HepG2 (cell line): ENCODE measurements around the gene NEIL3. TPM values are rescaled to one million over a fixed set of nuclear protein-coding genes. Genes with fewer than 3 reads are reported as not detected.

Experiments
- ATAC-seq: fragments of 200-7000 bp; cut with Tn5 transposase; 3 replicates; pipeline ENCODE4 v1.9.1; 2020; ENCODE audit warnings: mild to moderate bottlenecking, moderate library complexity
- BruUV-seq: library from RNA; stranded (reverse); fragments of 400-500 nt; replicated peaks from 2 replicates; lab custom pipeline; 2021; lab: Mats Ljungman, UMichigan
- CTCF ChIA-PET: fragments of 300-600 bp; formaldehyde crosslinking; extraction: SDS; loops from one replicate; lab custom pipeline; 2021; ENCODE audit warnings: low total read pairs, inconsistent platforms, low intra/inter-chr PET ratio; lab: Yijun Ruan, JAX
- POLR2A ChIA-PET: fragments of 350-600 bp; sonication (Branson Sonifier 250); formaldehyde crosslinking; loops from one replicate; lab custom pipeline; 2020; ENCODE audit warnings: antibody characterized with exemption, inconsistent platforms; lab: Yijun Ruan, JAX
- DNase-seq: peaks from one replicate; pipeline ENCODE4 v3.0.0-alpha.2; 2015; ENCODE audit warnings: low spot score
- FAIRE-seq: peaks from 3 replicates; lab custom pipeline; 2011; peaks lifted over from hg19 to GRCh38; lab: Jason Lieb, UNC
- H2AFZ ChIP-seq: one replicate; pipeline ENCODE4 v1.6.1; 2011; ENCODE audit warnings: low read length, inconsistent platforms
- H3K27ac ChIP-seq: fragments of 300-600 bp; 3 replicates; pipeline ENCODE4 v1.8.0; 2011; ENCODE audit warnings: mixed run types, mild to moderate bottlenecking, mixed read lengths, low read length, inconsistent platforms; ENCODE audit not compliant: insufficient read depth; ENCODE audit errors: extremely low read length
- H3K27me3 ChIP-seq, 2 experiments: fragments of 200-600 bp in 1 of 2; 2 replicates in 1 of 2; 3 replicates in 1 of 2; pipeline versions ENCODE4 v1.6.0 to v1.8.0; 2011; ENCODE audit warnings: low read length in 2 of 2, mild to moderate bottlenecking in 2 of 2, moderate library complexity in 2 of 2, inconsistent platforms in 1 of 2; ENCODE audit not compliant: insufficient read depth in 2 of 2, control insufficient read depth in 1 of 2
- H3K36me3 ChIP-seq, 2 experiments: fragments of 200-600 bp in 1 of 2; replicated peaks in 1 of 2; 2 replicates in 1 of 2; 3 replicates in 1 of 2; pipeline versions ENCODE4 v1.5.1 to v1.8.0; 2011; ENCODE audit warnings: low read length in 2 of 2, inconsistent platforms in 1 of 2; ENCODE audit not compliant: insufficient read depth in 2 of 2, control insufficient read depth in 1 of 2
- H3K4me1 ChIP-seq: 2 replicates; pipeline ENCODE4 v1.5.1; 2012; ENCODE audit warnings: low read length, inconsistent platforms; ENCODE audit not compliant: insufficient read depth
- H3K4me2 ChIP-seq: 2 replicates; pipeline ENCODE4 v1.6.0; 2011; ENCODE audit warnings: low read depth, low read length, inconsistent platforms
- H3K4me3 ChIP-seq, 3 experiments: fragments of 200-600 bp in 1 of 3; sonication (generic), shearing (Covaris generic) in 1 of 3; replicated peaks in 1 of 3; 2 replicates each; pipeline ENCODE4 v1.5.1; 2011 to 2016; ENCODE audit warnings: low read length in 3 of 3, inconsistent platforms in 2 of 3, low read depth in 2 of 3, mild to moderate bottlenecking in 2 of 3, control low read depth in 1 of 3, mixed read lengths in 1 of 3; ENCODE audit not compliant: insufficient read depth in 1 of 3
- H3K79me2 ChIP-seq: one replicate; pipeline ENCODE4 v1.6.1; 2011; ENCODE audit warnings: low read length, inconsistent platforms; ENCODE audit not compliant: insufficient read depth
- H3K9ac ChIP-seq: 2 replicates; pipeline ENCODE4 v1.6.0; 2011; ENCODE audit warnings: mild to moderate bottlenecking, low read depth, low read length, inconsistent platforms; ENCODE audit not compliant: insufficient read depth
- H3K9me3 ChIP-seq: 2 replicates; pipeline ENCODE4 v1.5.1; 2012; ENCODE audit warnings: mild to moderate bottlenecking, low read length
- H4K20me1 ChIP-seq: 2 replicates; pipeline ENCODE4 v1.6.0; 2011; ENCODE audit warnings: inconsistent platforms, mild to moderate bottlenecking, low read length, moderate library complexity; ENCODE audit not compliant: insufficient read depth
- HIC2 ChIP-seq: sonication (generic); formaldehyde crosslinking; IDR thresholded peaks from 2 replicates; pipeline ENCODE4 v1.9.0; 2022; ENCODE audit warnings: low read depth, missing genetic modification reagents
- HMGXB4 ChIP-seq, 2 experiments: sonication (generic) in 1 of 2; formaldehyde crosslinking in 1 of 2; IDR thresholded peaks; 2 replicates each; pipeline versions ENCODE4 v1.4.0 to v1.6.1; 2018 to 2020; ENCODE audit warnings: missing genetic modification reagents in 2 of 2, borderline replicate concordance in 1 of 2, low read depth in 1 of 2, mild to moderate bottlenecking in 1 of 2, missing biosample characterization in 1 of 2
- HOXA7 ChIP-seq: sonication (generic); formaldehyde crosslinking; IDR thresholded peaks from 2 replicates; pipeline ENCODE4 v1.8.1; 2022; ENCODE audit warnings: mild to moderate bottlenecking, missing genetic modification reagents, moderate library complexity
- MYPOP ChIP-seq: sonication (generic); formaldehyde crosslinking; IDR thresholded peaks from 2 replicates; pipeline ENCODE4 v1.8.1; 2023; ENCODE audit warnings: mild to moderate bottlenecking, moderate library complexity, missing genetic modification reagents
- SIN3B ChIP-seq: fragments of 150-350 bp; IDR thresholded peaks from 2 replicates; pipeline ENCODE4 v1.6.1; 2014; ENCODE audit warnings: low read length
- THAP7 ChIP-seq: sonication (generic); formaldehyde crosslinking; IDR thresholded peaks from 2 replicates; pipeline ENCODE4 v1.8.1; 2023; ENCODE audit warnings: mild to moderate bottlenecking, missing genetic modification reagents
- ZBTB38 ChIP-seq: sonication (generic); formaldehyde crosslinking; IDR thresholded peaks from 2 replicates; pipeline ENCODE4 v1.5.1; 2020; ENCODE audit warnings: mild to moderate bottlenecking, missing genetic modification reagents
- ZNF569 ChIP-seq: sonication (generic); formaldehyde crosslinking; IDR thresholded peaks from 2 replicates; pipeline ENCODE4 v1.5.0; 2020; ENCODE audit warnings: mild to moderate bottlenecking, missing genetic modification reagents, moderate library complexity, borderline replicate concordance
- ZSCAN31 ChIP-seq: sonication (generic); formaldehyde crosslinking; IDR thresholded peaks from 2 replicates; pipeline ENCODE4 v1.5.0; 2020; ENCODE audit warnings: low read depth, mild to moderate bottlenecking, missing genetic modification reagents
- WGBS: methylation state at CpG from one replicate; pipeline ENCODE4 v1.1.6; 2017; ENCODE audit warnings: low lambda C conversion rate; 5-methylcytosine and 5-hydroxymethylcytosine counted together
- in situ Hi-C: cut with HindIII; loops from 2 replicates; pipeline ENCODE4 v1.10.0; 2017; ENCODE audit warnings: low pct_unique_long_range_greater_than_20kb; ENCODE audit not compliant: extremely low pct_ligation_motif_present
- intact Hi-C: fragments of 100-400 bp; cut with micrococcal nuclease; formaldehyde crosslinking; loops from one replicate; pipeline ENCODE4 v1.10.0; 2022; ENCODE audit not compliant: unreplicated experiment
- polyA plus RNA-seq, 8 experiments: library from polyadenylated mRNA; depleted of rRNA in 3 of 8; stranded (reverse) in 7 of 8; unstranded in 1 of 8; fragments of >200 nt; fragmentation: Illumina TruSeq in 4 of 8; extraction: Trizol in 4 of 8; gene quantifications; 2 replicates each; pipeline versions ENCODE4 v1.2.1 to v1.2.3, GENCODE V29; 2011 to 2016; ENCODE audit warnings: low read depth in 4 of 8, missing spikeins in 1 of 8, mixed read lengths in 1 of 8; ENCODE audit not compliant: insufficient read depth in 1 of 8
- total RNA-seq, 5 experiments: library from RNA; depleted of rRNA; stranded (reverse); fragments of >200 nt; fragmentation: Illumina TruSeq; extraction: Trizol; gene quantifications; 2 replicates each; pipeline ENCODE4 v1.2.3, GENCODE V29; 2016; ENCODE audit warnings: low read depth in 1 of 5

The NEIL3 gene
- total and polyA plus RNA-seq, 2 of the 13 experiments (the other 11 are each of a cell fraction or from before 2014, with no cell fraction given): 3.5 to 8.4 TPM

GRCh38 chr4:177404986-177405385 lies 95.3 kb downstream of the NEIL3 start:
- Histone ChIP-seq H4K20me1 (no peaks in the 10 kb centered on the region), H3K4me1 (no peaks in the 10 kb centered on the region), H3K4me3 (no peak overlapping the region), H3K9me3 (no peaks in the 10 kb centered on the region), H2AFZ (no peak overlapping the region), H3K27me3 (no peaks in the 10 kb centered on the region), H3K36me3 (no peaks in the 10 kb centered on the region), H3K79me2 (no peaks in the 10 kb centered on the region), H3K4me2 (no peak overlapping the region), H3K9ac (no peak overlapping the region), H3K27ac (no peak overlapping the region)
- intact Hi-C loops (no loop called here), in situ Hi-C loops (no loop called here)
- DNase-seq: no peak
- ChIA-PET POLR2A (no interaction called here), CTCF (no interaction called here)
- FAIRE-seq: no peak
- ATAC-seq: no peak
- WGBS: 33% methylated on average over 4 of the region's 4 CpGs
- TF ChIP-seq HOXA7 (no peak), HIC2 (CRISPR knock-in tag) (no peak), ZNF569 (no peak), ZBTB38 (no peak), THAP7 (CRISPR knock-in tag) (no peak), ZSCAN31 (CRISPR knock-in tag) (no peak), MYPOP (CRISPR knock-in tag) (no peak), SIN3B (no peak), HMGXB4 (CRISPR knock-in tag; IDR thresholded peaks at IDR 0.05; ENCODE audit: borderline replicate concordance in 1 of 2, low read depth in 1 of 2) (no peak)
- BruUV-seq: no TSS peak
